GM23338 (cell line): ENCODE data around the gene TNFAIP8L2. TPM values are rescaled to one million over a fixed set of nuclear protein-coding genes. Genes with fewer than 3 reads are reported as not detected.
A peak's percentile ranks its signal among the peaks of the same experiment; 100 is the strongest.

Source experiments
- ATAC-seq: fragments of 200-7000 bp; cut with Tn5 transposase; 3 replicates; pipeline ENCODE4 v1.9.1; 2020
- DNase-seq: peaks from one replicate; pipeline ENCODE4 v3.0.0-alpha.2; 2015; ENCODE audit warnings: low spot score
- H2AFZ ChIP-seq: fragments of 200-600 bp; sonication (generic); 2 replicates; pipeline ENCODE4 v1.8.0; 2016; ENCODE audit warnings: antibody characterized with exemption, mild to moderate bottlenecking, moderate library complexity
- H3F3A ChIP-seq: fragments of 200-600 bp; sonication (generic); replicated peaks from 2 replicates; pipeline ENCODE4 v1.8.0; 2017; ENCODE audit warnings: antibody characterized with exemption, mixed run types, low read depth
- H3K27ac ChIP-seq: fragments of 200-600 bp; sonication (generic); 2 replicates; pipeline ENCODE4 v1.6.1; 2016; ENCODE audit warnings: low read depth
- H3K27me3 ChIP-seq: fragments of 200-600 bp; sonication (generic); 2 replicates; pipeline ENCODE4 v1.8.0; 2016; ENCODE audit warnings: mild to moderate bottlenecking, mixed run types, moderate library complexity; ENCODE audit not compliant: insufficient read depth
- H3K36me3 ChIP-seq: fragments of 200-600 bp; sonication (generic); 2 replicates; pipeline ENCODE4 v1.8.0; 2016; ENCODE audit warnings: mild to moderate bottlenecking; ENCODE audit not compliant: insufficient read depth
- H3K4me1 ChIP-seq: fragments of 200-600 bp; sonication (generic); 2 replicates; pipeline ENCODE4 v1.8.0; 2016; ENCODE audit warnings: mild to moderate bottlenecking, moderate library complexity; ENCODE audit not compliant: insufficient read depth
- H3K4me2 ChIP-seq: fragments of 200-600 bp; sonication (generic); 2 replicates; pipeline ENCODE4 v1.7.1; 2017; ENCODE audit warnings: mixed run types
- H3K4me3 ChIP-seq: fragments of 200-600 bp; sonication (generic); 2 replicates; pipeline ENCODE4 v1.6.1; 2016; ENCODE audit warnings: mixed run types
- H3K79me2 ChIP-seq: fragments of 200-600 bp; sonication (generic); replicated peaks from 2 replicates; pipeline ENCODE4 v1.8.0; 2017; ENCODE audit warnings: mild to moderate bottlenecking; ENCODE audit not compliant: insufficient read depth
- H3K9me2 ChIP-seq: fragments of 200-600 bp; sonication (generic); 2 replicates; pipeline ENCODE4 v1.8.0; 2017; ENCODE audit not compliant: insufficient read depth
- H4K20me1 ChIP-seq: fragments of 200-600 bp; sonication (generic); replicated peaks from 2 replicates; pipeline ENCODE4 v1.8.0; 2017; ENCODE audit warnings: mild to moderate bottlenecking; ENCODE audit not compliant: insufficient read depth
- H3K27ac Mint-ChIP-seq: 2 replicates; pipeline ENCODE4 v1.8.0; 2020; ENCODE audit warnings: inconsistent platforms, mild to moderate bottlenecking, moderate library complexity, mixed read lengths
- H3K27me3 Mint-ChIP-seq: 3 replicates; pipeline ENCODE4 v1.8.0; 2022; ENCODE audit warnings: low read depth, mild to moderate bottlenecking, moderate library complexity, mixed read lengths, inconsistent platforms; ENCODE audit not compliant: insufficient read depth, poor library complexity
- H3K36me3 Mint-ChIP-seq: 3 replicates; pipeline ENCODE4 v1.8.0; 2021; ENCODE audit warnings: low read depth, mild to moderate bottlenecking, inconsistent platforms, moderate library complexity, mixed read lengths
- H3K4me1 Mint-ChIP-seq: 3 replicates; pipeline ENCODE4 v1.8.0; 2020; ENCODE audit warnings: mild to moderate bottlenecking, inconsistent platforms, mixed read lengths
- H3K4me3 Mint-ChIP-seq: 3 replicates; pipeline ENCODE4 v1.8.0; 2021; ENCODE audit warnings: moderate library complexity, mild to moderate bottlenecking, inconsistent platforms, mixed read lengths
- H3K9me3 Mint-ChIP-seq: 3 replicates; pipeline ENCODE4 v1.8.0; 2020; ENCODE audit warnings: moderate library complexity, mild to moderate bottlenecking, inconsistent platforms, mixed read lengths
- CREB1 ChIP-seq: fragments of 250-450 bp; sonication (Bioruptor Pico); IDR thresholded peaks from 2 replicates; pipeline ENCODE4 v1.5.0; 2020; ENCODE audit warnings: low read depth, mild to moderate bottlenecking, moderate library complexity
- EZH2 ChIP-seq: fragments of 200-600 bp; sonication (generic); IDR thresholded peaks from one replicate; pipeline ENCODE4 v1.8.0; 2017; ENCODE audit warnings: antibody characterized with exemption, mild to moderate bottlenecking, low read depth; ENCODE audit not compliant: unreplicated experiment
- JUNB ChIP-seq: IDR thresholded peaks from one replicate; pipeline ENCODE4 v1.6.1; 2016; ENCODE audit warnings: antibody characterized with exemption; ENCODE audit not compliant: unreplicated experiment
- POLR2AphosphoS5 ChIP-seq: IDR thresholded peaks from 2 replicates; pipeline ENCODE4 v1.6.1; 2016; ENCODE audit warnings: antibody characterized with exemption, low read depth
- polyA plus RNA-seq: library from polyadenylated mRNA; unstranded; fragments of >200 nt; fragmentation: Nextera tagmentation; extraction: Ambion mirVana; gene quantifications from 2 replicates; pipeline ENCODE4 v1.2.1, GENCODE V29; 2016
- total RNA-seq: library from RNA; depleted of rRNA; stranded (reverse); fragments of >200 nt; shearing (Covaris generic); gene quantifications from 2 replicates; pipeline ENCODE4 v1.2.3, GENCODE V29; 2014
- TF ChIP-seq, protein P1 (sequence below): IDR thresholded peaks from one replicate; pipeline ENCODE4 v1.6.1; 2018; ENCODE audit warnings: antibody characterized with exemption; ENCODE audit not compliant: unreplicated experiment

TNFAIP8L2 gene
- total and polyA plus RNA-seq, 2 experiments from 2014 or later: 0.40 TPM; not detected in 1

GRCh38 chr1:151146072-151146411 lies 10.4 kb upstream of the TNFAIP8L2 start:
- Mint-ChIP-seq H3K9me3 (no peaks in the 10 kb centered on the region), H3K4me1 (peaks cover 39% of the 10 kb centered on the region), H3K27me3 (peaks cover 32% of the 10 kb centered on the region), H3K27ac (no peak overlapping the region), H3K36me3 (no peaks in the 10 kb centered on the region; the same call in 2 of the 3 replicates), H3K4me3 (peak overlapping the region; percentile 82)
- Histone ChIP-seq H3F3A (peaks cover 9% of the 10 kb centered on the region; the same call in 1 of the 2 replicates), H4K20me1 (peaks cover 5% of the 10 kb centered on the region; the same call in 1 of the 2 replicates), H3K4me1 (peaks cover 35% of the 10 kb centered on the region), H3K79me2 (no peaks in the 10 kb centered on the region; the same call in 1 of the 2 replicates), H3K4me2 (peak overlapping the region; percentile 98), H3K4me3 (peak overlapping the region; percentile 96), H3K27ac (no peak overlapping the region), H3K9me2 (no peaks in the 10 kb centered on the region), H2AFZ (peak overlapping the region; percentile 91), H3K36me3 (no peaks in the 10 kb centered on the region), H3K27me3 (peaks cover 35% of the 10 kb centered on the region)
- peak; percentile 47 for DNase-seq
- ATAC-seq: peak; percentile 6
- no peak for TF ChIP-seq JUNB
- peak; percentile 29 for TF ChIP-seq EZH2

DNA sequence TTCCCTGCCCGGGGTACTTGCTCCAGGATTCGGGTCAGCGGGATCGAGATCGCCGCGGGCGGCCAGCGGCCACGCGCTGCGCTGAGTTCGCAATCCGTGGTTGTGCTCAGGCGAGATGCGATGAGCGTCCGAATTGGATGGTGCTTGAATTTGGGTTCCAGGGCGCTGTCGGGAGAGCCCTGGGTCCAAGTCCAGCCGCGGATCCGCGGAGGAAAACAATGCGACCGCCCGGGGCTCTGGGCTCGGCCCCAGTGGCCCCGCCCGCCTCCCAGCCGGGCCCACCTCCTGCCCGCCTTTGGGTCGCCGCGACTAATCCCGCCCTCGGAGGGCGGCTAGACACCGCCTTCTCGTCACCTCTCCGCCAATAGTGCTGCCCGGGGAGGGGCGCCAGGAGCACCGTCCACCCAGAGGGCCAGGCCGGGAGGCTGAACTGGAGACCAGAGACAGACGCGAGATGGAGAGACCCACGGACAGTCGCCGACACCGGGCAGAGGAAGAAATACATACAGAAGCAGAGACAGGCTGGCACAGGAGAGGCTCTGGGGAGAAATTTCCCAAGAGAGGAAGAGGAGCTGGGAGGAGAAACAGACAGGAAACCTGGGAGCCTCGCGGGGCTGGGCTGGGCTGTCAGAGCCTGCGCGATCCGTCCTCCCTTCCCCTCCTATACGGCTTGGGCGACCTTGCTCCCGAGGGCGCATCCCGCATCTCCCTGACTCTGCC lies 9.9 kb upstream of the TNFAIP8L2 start, which contains the start of gene SEMA6C:
Gene SEMA6C (minus strand): TSS at position 220 of the 720 bp plus-strand sequence. CDS start 4,010 bp downstream, outside the sequence.
- Histone ChIP-seq H3K27ac (no peak within 1 kb of the TSS), H2AFZ (peak within 1 kb of the TSS; percentile 99), H3K4me1 (peaks cover 35% of the 10 kb centered on the region), H3K4me2 (peak within 1 kb of the TSS; percentile 98), H4K20me1 (peaks cover 5% of the 10 kb centered on the region; the same call in 1 of the 2 replicates), H3K9me2 (no peaks in the 10 kb centered on the region), H3K27me3 (peaks cover 35% of the 10 kb centered on the region), H3K36me3 (no peaks in the 10 kb centered on the region), H3K79me2 (no peaks in the 10 kb centered on the region; the same call in 1 of the 2 replicates), H3K4me3 (peak within 1 kb of the TSS; percentile 96), H3F3A (peaks cover 9% of the 10 kb centered on the region; the same call in 1 of the 2 replicates)
- peaks cover 39% of the 10 kb centered on the region for H3K4me1 Mint-ChIP-seq
- peaks cover 32% of the 10 kb centered on the region for H3K27me3 Mint-ChIP-seq
- H3K36me3 Mint-ChIP-seq: no peaks in the 10 kb centered on the region; the same call in 2 of the 3 replicates
- H3K27ac Mint-ChIP-seq: no peak within 1 kb of the TSS
- H3K4me3 Mint-ChIP-seq: peak within 1 kb of the TSS; percentile 82
- DNase-seq (peak; percentile 96), ATAC-seq (peak; percentile 89)
- H3K9me3 Mint-ChIP-seq: no peaks in the 10 kb centered on the region
- TF ChIP-seq CREB1 (CRISPR knock-in tag) (peak; percentile 36; the same call in 1 of the 2 replicates), EZH2 (no peak), POLR2AphosphoS5 (peak; percentile 72)
- TF ChIP-seq, protein P1, sequence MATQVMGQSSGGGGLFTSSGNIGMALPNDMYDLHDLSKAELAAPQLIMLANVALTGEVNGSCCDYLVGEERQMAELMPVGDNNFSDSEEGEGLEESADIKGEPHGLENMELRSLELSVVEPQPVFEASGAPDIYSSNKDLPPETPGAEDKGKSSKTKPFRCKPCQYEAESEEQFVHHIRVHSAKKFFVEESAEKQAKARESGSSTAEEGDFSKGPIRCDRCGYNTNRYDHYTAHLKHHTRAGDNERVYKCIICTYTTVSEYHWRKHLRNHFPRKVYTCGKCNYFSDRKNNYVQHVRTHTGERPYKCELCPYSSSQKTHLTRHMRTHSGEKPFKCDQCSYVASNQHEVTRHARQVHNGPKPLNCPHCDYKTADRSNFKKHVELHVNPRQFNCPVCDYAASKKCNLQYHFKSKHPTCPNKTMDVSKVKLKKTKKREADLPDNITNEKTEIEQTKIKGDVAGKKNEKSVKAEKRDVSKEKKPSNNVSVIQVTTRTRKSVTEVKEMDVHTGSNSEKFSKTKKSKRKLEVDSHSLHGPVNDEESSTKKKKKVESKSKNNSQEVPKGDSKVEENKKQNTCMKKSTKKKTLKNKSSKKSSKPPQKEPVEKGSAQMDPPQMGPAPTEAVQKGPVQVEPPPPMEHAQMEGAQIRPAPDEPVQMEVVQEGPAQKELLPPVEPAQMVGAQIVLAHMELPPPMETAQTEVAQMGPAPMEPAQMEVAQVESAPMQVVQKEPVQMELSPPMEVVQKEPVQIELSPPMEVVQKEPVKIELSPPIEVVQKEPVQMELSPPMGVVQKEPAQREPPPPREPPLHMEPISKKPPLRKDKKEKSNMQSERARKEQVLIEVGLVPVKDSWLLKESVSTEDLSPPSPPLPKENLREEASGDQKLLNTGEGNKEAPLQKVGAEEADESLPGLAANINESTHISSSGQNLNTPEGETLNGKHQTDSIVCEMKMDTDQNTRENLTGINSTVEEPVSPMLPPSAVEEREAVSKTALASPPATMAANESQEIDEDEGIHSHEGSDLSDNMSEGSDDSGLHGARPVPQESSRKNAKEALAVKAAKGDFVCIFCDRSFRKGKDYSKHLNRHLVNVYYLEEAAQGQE: no peak
